Islet of Langerhans (tissue), 1 donor: ENCODE results near the gene PLCD1.
"Not testable (repeated sequence)": the region's sequence is repeated elsewhere in the genome, so short reads cannot be mapped to it uniquely, and the experiment has no call there.

ENCODE experiments used
- FAIRE-seq: peaks from one replicate; lab custom pipeline; 2011; peaks lifted over from hg19 to GRCh38; lab: Jason Lieb, UNC

PLCD1 gene

GRCh38 chr3:38000242-38000916 lies 29.1 kb downstream of the PLCD1 start:
- no peak for FAIRE-seq

GRCh38 chr3:37999836-38000235 lies 29.6 kb downstream of the PLCD1 start:
- no peak for FAIRE-seq

- no peak for FAIRE-seq
These were observed 31.6 kb downstream of the PLCD1 start for GRCh38 chr3:37997791-37998370.

- no peak for FAIRE-seq
These were observed 32.1 kb downstream of the PLCD1 start for GRCh38 chr3:37997342-37997741.

GRCh38 chr3:37996785-37997301 lies 32.6 kb downstream of the PLCD1 start:
- no peak for FAIRE-seq

- no peak for FAIRE-seq
These were observed 33.5 kb downstream of the PLCD1 start for GRCh38 chr3:37995652-37996641.

- FAIRE-seq: no peak
These were observed 34.8 kb downstream of the PLCD1 start for GRCh38 chr3:37994639-37994972.

- FAIRE-seq: no peak
These were observed 35.4 kb downstream of the PLCD1 start for GRCh38 chr3:37993820-37994638.

GRCh38 chr3:37993460-37993819 lies 36.0 kb downstream of the PLCD1 start:
- no peak for FAIRE-seq

- no peak for FAIRE-seq
These were observed 36.4 kb downstream of the PLCD1 start for GRCh38 chr3:37993067-37993455.

- no peak for FAIRE-seq
These were observed 37.0 kb downstream of the PLCD1 start for GRCh38 chr3:37992271-37993066.

- no peak for FAIRE-seq
These were observed 37.6 kb downstream of the PLCD1 start for GRCh38 chr3:37991823-37992222.

- no peak for FAIRE-seq
These were observed 38.3 kb downstream of the PLCD1 start for GRCh38 chr3:37991109-37991508.

- FAIRE-seq: no peak
These were observed 38.9 kb downstream of the PLCD1 start, which contains the start of gene VILL for GRCh38 chr3:37990527-37990926. Gene VILL, plus strand, starts transcription at chr3:37990786. Its CDS starts 2,887 bp downstream, at chr3:37993673.

- FAIRE-seq: no peak
These were observed 39.5 kb downstream of the PLCD1 start for GRCh38 chr3:37989821-37990480.

- no peak for FAIRE-seq
These were observed 40.4 kb downstream of the PLCD1 start for GRCh38 chr3:37988931-37989525.

GRCh38 chr3:37988376-37988775 lies 41.1 kb downstream of the PLCD1 start:
- FAIRE-seq: not testable (repeated sequence)

GRCh38 chr3:37987751-37988179 lies 41.7 kb downstream of the PLCD1 start:
- FAIRE-seq: no peak

GRCh38 chr3:37987315-37987697 lies 42.1 kb downstream of the PLCD1 start:
- FAIRE-seq: no peak
